Left renal pelvis (tissue), 4 donors: ENCODE data around the gene EPX. TPM values are rescaled to one million over a fixed set of nuclear protein-coding genes. Genes with fewer than 3 reads are reported as not detected.

ENCODE experiments used
- DNase-seq, 4 donors: peaks; one replicate each; pipeline ENCODE4 v3.0.0-alpha.2; 2013; ENCODE audit warnings: low read depth in 4 of 4, low spot score in 3 of 4
- polyA plus RNA-seq, 4 donors: library from polyadenylated mRNA; unstranded; fragments of 120-200 nt; gene quantifications; one replicate each; pipeline ENCODE4 v1.2.1, GENCODE V29; 2013; ENCODE audit not compliant: insufficient read length in 4 of 4

The EPX gene
- polyA plus RNA-seq, 4 donors: 0.37 to 1.8 (median 0.59) TPM

DNA sequence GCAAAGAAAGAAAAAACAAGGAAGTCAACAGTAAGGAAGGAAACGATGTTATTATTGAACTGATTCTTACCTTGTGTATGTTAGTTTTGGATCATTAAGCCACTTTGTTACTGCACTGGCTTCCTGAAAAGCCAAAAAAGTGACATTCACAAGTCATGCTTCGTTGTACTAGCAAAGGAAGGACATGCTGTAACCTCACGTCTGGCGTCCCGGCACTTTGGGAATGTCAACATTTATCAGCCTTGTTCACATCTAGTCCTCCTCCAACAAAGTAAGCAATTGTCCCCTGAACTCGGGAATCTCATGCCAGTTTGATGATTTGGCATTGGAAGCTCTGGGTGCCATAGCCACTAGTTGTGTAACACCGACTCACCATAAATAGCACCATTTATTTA, 27.3 kb downstream of the EPX start:
- no peak for DNase-seq

DNA sequence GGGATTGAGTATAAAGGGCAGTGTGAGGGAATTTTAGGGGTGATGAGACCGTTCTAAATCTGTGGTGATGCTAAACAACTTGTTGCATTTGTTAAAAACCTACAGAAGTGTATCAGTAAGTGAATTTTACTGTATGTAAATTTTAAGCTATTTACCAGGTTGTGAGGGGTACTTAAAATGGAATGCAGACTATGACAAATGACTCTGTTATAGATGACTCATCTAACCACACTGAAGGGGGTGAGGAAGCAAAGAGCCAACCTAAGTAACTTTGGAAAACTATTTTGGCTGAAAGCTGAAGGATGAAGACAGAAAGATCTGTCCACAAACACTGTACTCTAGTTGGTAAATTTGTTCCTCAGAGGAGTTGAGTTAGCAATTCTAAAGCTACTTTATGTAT, 31.8 kb downstream of the EPX start:
- DNase-seq: no peak

DNA sequence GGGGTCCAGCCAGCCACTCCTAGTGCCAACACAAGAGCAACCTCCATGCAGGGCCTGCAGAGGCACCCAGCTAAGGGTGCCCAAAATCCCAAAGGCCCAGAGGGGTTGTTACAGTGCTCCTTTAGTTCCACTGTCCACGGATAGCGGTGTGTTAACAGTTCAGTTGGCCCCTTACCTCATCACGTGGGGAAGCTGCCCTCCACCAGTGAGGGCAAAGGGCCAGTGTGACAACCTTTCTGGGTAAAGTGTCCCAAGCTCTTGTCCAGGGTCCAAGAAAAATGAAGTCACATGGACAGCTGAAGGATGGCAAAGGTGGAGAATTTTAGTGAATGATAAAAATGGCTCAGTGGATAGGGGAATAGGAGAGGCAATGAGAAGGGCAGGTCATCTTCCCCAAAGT, 35.2 kb downstream of the EPX start:
- DNase-seq: no peak

DNA sequence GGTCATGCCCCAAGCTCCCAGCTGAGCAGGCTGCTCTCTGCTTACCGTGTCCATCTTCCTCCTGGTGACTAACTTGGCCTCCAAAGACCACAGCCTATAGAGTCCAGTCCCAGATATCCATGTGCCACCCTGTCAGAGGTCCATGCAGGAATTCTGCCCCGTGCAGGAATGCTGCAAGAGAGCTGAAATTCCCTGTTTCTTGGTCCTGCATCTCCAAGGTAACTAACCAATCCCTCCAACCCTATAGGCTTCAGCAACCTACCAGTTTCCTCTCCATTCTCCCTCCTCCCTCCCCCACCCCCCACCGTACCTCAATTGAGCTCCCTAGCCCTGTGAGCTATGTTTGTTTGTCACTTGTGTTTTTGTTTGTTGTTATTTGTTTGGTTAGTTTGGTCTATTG, 36.2 kb downstream of the EPX start:
- no peak for DNase-seq

DNA sequence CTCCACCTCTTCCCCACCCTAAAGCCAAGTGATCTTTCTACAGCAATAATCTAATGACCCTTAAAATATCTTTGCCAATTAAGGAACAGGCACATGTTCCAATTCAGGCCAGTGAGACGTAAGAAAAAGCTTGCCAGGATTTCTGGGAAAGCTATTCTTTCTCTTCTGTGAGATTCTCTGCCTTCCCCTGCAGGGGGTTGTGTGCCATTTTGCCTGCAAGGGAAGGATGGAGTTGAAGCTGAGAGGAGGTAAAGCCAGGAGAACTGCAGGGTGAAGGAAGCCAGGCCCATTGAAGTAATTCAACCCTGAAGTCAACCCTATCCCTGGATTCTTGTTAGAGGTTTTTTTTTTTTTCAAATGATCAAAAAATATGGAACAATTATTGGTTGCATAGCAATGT, 36.9 kb downstream of the EPX start:
- DNase-seq: no peak

DNA sequence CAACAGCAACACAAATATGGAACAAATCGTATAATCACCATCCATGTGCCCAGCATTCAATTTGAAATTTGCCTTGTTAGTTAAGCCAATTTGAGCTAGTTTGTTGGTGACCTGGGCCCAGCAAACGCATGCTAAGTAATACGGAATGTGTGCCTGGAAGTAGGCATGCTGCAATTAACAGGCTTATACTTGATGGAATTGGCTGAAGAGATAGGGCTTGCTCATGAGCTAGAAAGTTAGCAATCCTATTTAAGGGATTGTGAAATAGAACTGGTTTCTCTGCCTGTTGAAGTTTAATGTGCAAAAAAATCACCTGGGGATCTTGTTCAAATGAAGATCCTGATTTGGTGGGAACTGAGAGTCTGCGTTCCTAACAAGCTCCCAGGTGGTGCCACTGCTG, 37.4 kb downstream of the EPX start:
- no peak for DNase-seq

DNA sequence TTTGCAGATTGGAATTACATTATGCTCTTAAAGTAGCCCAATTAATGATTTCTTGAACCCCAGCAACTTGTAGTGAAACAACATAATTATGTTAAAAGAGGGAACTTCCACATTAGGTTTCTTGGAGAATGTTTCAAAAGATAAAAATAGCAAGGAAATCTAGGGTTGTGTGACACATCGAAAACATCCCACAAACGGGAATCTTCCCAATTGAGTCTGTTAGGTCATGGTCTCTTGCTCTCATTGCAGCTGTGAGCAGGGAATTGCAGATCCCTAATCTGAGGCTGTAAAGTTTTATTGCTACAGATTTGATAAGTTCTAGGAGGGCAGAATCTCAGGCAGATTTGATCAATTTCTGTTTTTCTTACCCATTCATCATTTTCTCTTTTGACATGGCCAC, 39.1 kb downstream of the EPX start:
- DNase-seq: no peak

DNA sequence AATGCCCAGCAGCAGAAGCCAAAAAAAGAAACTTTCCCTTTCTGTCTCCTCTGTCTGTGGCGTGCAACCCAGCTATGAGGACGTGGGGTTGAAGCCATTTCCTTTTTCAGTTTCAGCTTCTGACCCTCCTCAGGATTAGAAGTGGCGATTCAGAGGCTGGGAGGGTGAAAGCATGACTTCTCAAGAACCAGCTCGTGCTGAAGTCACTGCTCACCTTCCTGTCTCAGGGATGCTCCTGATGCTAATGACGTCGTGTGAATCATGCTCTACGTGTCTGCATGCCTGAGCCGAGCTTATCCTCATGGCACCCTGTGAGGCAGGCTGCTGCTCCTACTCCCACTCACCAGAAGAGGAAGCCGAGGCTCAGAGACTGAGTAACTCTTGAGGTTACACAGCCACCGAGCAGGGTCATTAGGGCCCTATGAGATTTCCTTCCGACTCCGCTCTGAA, 40.2 kb downstream of the EPX start:
- DNase-seq: no peak

DNA sequence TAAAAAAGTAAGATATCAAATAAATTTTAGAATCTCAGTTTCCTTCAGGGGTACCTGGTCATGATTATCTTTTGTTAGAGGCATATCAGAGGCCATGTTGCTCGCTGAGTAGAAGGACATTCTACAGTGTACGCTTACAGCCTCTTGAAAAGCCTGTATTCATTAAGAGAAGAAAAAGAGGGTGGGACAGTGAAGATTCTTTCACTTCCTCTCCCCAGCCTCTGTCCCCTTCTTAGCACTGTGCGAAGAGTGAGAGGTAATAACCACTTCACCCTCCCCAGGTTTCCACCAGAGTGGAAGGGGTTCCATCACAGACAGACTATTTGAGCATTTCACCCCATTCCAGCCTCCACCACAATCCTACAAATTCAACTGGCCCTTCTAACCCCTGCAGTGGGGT, 41.0 kb downstream of the EPX start:
- no peak for DNase-seq

DNA sequence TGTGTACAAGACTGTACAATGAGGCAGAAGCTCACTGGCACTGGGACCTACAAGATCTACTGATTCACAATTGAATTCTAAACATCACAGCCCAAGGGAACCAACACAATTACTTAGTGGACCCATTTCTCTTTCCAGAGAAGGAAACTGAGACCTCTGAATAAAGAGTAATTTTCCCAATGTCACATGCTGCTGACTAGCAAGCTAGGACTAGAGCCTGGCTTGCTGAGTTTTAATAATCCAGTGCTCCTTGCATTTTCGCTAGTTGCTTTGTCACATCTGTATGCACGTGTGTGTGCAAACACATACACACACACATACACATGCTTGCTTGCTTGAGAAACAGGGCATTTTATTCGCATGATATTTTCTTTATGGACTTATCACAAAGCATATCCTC, 42.0 kb downstream of the EPX start:
- no peak for DNase-seq

DNA sequence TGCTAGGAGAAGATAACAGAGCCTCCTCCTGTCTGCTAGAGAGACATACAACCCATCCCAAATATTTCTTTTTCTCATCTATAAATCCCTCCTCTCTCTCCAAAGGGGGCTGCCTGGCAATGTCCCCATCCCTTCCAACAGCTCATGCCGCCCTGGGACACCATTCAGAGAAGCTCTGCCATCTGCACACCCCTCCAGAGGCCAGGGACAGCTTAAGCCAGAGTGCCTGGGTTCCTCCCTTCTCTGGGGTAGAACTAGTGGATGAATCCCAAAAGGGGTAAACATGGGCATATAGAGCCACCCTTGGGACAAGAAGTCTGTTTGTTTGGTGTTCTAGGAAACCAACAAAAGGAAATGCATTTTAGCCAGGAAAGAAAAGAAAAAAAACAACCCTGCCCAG, 43.3 kb downstream of the EPX start:
- no peak for DNase-seq

DNA sequence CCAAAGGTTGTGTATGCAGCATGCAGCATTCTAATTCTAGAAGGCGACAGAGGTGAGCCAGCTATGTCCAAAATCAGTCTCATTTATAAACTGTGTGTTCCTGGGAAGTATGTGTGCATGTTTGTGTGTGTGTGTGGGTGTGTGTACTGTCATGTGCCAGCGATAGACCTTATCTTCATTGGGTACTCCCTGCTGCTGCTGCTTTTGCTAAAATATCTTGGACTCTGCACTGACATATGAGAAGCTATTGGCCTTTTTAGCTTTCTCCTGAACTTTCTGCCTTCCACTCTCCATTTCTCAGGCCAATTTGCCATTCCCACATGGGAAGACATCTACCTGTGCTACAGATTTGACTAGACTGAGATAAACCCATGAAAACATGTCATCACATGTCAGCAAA, 43.9 kb downstream of the EPX start:
- no peak for DNase-seq

DNA sequence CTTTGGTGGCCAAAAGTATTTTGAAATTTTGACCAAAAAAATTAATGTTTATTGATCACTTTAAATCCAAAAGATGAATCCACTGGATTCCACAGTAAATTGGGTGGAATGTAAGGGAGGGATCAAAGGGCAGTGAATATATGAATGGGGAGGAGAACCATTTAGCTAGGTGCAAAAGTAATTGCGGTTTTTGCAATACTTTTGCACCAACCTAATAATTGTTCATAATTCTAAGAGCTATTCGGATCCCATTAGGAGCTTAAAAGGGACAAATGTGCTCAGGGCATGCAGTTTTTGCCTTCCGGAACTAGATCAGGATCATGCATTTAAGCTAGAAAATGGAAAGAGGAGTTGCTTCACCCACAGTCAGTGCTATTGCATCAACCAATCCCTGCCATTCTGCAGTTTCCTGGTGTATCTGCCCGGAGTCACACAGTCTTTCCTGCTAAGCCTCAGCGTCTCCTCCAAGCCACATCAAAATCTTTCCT, 45.7 kb downstream of the EPX start, which contains the start of gene LPO:
Gene LPO (plus strand): TSS at position 438 of the 488 bp plus-strand sequence. CDS start 4,396 bp downstream, outside the sequence.
- DNase-seq: no peak

DNA sequence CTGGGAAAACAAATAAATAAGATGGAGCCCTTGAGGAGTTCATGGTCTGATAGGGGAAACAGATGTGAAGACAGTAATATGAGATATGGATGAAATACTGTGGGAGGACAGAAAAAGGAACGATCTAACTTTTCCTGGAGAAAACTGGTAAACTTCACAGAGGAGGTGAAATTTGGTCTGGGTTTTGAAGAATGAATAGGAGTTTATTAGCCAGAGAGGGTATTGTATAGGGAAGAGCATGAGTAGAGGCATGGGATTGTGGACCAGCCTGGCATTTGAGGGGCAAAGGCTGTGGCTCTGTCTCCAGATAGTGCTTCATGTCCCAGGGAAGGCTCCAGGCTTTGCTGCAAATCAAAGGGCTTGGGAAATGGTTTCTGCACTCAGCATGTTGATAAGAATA, 47.5 kb downstream of the EPX start:
- DNase-seq: no peak

DNA sequence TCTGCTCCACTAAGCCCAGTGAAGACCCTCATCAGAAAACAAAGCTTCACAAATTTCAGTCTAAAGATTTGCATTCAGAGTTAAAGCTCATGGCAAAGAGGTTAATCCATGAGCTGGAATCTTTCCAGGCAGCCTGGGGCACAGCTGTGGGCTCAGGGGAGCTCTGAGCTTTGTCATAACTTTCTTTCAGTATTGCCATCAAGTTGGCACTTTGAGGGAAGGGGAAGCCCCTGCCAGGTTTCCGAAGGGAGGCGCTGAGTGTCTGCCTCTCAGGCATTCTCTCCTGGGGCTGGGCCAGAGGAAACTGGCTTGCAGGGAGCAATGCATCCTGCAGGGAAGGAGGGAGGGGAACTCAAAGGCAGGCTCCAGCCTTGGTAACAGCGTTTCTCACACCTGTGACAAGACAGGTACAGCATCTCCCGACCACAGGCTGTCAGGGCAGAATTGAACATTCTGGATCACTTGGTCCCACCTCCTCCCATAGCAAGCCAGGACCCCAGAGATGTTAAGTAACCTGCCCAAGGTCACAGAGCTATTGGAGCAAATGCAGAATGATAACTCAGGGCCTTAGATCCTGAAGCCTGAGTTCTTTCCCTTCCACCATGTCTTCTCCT, 49.8 kb downstream of the EPX start:
- DNase-seq: no peak

DNA sequence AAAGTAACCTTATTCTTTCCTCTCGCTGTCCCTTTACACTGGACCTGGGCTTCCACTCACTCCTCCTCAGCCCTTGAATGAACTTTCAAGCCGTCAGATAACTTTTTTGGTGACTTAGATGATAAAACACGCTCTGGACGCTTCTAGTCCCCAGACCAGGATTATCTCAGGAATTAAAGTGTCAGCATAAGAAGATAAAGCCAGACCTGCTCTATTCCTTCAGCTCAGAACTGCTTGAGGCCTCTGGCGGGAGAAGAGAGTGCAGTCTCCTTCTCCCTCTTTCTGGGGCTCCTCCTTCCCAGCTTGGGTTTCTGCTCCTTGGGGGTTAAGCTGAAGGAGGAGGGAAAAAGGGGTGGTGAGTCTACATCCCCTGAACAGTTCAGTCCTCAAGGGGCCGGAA, 52.4 kb downstream of the EPX start:
- DNase-seq: no peak

DNA sequence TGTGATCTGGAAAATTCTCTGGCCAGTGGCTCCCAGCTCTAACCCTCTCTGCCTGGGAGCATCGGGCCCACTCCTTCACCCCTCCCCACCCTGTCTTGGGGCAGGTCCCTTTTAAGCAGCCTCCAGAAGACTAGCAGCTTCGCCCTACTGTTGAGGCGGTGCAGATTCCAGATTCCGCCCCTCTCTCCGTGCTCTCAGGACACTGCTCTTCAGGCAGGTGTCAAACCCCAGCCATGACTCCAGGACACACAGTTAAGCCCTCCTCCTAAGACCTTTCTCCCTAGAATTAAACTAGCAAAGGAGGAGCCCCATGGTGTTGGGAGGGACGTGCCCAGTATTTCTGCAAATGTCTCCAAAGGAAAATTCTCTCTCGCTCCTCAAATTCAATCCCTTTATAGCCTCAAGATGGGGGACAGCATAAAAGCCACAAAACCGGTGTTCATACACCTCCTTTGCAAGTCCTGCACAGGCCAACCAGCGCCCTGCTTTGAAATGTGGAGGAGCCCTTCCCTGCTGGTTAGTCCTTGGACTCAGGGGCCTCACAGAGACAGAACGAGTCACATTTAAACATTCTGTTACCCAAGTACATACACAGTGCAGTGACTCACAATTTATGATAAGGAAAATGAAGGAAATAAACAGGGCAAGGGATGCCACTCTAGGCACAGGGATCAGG, 53.0 kb downstream of the EPX start:
- DNase-seq: no peak

DNA sequence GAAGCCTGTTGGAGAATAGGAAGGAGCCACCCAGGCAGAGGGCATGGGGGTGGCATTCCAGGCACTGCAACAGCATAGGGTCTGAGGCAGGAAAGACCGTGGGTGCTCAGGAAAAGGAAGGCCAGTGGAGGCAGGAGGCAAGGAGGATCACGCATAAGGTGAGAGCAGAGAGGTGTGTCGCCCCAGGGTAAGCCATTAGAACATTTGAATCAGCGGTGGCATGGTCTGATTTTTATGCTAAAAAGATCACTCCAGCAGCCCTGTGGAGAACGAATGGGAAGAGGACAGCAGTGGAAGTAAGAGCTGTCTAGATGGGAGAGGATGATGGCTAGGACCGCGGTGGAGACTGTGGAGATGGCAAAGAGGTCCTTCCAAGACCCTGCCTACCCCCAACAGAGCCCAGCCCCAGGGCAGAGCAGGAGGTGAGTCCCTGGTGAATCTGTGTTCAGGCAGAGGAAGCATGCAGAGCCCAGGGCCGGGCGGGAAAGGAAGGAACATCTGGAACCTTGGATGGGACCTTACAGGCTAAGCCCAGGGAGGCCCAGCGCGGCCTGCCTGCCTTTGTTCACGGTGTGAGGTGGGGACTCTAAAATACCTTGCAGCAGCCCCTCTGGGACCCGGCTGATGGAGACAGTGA, 53.7 kb downstream of the EPX start:
- no peak for DNase-seq

DNA sequence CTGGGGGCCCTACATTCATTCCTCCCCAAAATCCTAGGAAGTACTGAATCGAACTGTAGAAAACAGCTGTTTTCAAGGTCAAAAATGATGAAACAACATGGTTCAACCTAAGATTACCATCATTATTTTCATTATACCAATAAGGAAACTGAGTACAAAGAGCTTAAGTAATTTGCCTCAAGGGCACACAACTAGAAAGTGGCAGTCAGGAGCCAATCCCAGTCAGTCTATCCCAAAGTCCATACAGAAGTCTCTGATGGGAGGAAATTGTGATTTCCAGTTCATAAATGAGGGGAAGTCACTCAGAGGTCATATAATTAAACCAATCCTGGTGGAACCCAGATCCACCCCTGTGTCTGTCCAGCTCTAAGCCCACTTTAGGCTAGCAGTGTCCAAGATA, 54.3 kb downstream of the EPX start:
- DNase-seq: no peak

DNA sequence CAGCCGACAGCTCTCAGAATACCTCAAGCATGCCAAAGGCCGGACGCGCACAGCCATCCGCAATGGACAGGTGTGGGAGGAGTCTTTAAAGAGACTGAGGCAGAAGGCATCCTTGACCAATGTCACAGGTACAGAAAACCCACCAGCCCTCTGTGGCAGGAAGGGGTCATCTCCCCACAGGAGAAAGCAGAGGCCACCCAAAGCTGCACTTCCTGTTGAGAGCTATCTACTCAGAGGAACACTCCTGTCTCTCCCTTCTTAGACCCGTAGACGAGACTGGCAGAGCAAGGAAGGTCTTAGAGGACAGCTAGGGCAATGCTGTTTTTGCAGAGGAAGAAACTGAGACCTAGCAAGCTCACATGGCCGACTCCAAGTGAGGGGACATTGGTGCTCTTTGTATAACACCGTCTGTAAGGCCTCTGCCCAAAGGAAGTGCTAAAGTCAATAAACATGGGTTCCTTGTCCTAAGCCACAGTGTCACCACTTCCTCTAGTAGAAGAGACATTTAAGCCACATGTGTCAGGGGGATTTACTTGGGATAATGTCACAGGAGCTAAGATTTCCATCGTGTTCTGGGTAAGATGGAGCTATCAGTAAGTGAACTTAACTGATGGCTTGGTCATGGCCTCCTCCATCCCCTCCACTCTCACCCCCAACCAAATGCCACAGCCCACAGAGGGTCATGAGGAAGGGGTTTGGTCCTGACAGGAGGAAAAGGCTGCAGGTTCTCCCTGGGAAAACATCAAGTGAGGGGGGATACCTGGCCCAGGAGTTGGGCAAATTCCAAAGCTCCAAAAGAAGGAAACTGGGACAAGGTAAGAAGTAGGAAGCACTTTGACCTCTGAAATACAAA, 55.2 kb downstream of the EPX start:
- DNase-seq: no peak

DNA sequence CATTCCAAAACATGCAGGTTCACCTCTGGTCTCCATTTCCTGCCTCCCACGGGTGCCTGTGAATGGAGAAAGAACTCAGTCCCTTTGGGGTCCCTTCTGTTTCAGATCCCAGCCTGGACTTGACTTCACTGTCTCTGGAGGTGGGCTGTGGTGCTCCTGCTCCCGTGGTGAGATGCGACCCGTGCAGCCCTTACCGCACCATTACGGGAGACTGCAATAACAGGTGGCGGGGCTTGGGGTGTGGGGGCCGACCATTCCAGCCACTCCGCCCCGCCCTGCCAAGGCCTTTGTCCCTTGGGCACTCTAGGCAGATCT, 56.4 kb downstream of the EPX start:
- no peak for DNase-seq
